ENCODE results near the gene NPHP3. TPM values are rescaled to one million over a fixed set of nuclear protein-coding genes. Genes with fewer than 3 reads are reported as not detected.
"Not testable (repeated sequence)": the region's sequence is repeated elsewhere in the genome, so short reads cannot be mapped to it uniquely, and the experiment has no call there.

The NPHP3 gene
- total RNA-seq, 1 donor from 2014 or later: 38.3 TPM

DNA sequence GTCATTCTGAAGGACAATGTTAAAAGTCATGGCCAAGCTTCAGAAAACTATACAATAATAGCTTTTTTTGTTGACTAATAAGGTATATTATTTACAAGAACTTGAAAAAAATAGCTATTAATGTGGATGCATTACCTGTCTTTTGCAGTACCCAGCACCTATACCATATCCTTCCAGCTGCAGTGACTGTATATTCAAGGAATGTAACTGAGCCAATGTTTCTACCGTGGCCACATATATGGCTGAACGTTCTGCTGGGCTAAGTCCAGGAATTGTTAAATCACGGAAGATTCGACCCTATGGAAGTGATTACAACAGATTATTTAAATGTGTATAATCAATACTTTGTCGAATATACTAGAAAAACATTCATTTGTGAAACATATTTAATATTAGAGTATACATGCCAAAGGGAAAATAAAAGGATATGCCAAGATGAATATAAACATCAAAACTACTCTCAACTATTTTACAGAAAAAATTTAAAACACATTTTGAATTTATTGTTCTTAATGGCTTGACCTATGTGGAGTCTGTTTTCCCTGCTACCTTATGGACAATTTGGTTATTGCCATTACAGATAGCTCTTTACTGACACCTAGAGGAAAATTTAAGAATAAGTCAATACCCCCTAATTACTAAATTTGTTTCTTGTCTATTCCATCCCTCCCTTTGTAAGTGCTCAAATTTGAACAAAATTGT is 80.2 kb downstream of the NPHP3 start:
- peak; percentile 53 for DNase-seq

DNA sequence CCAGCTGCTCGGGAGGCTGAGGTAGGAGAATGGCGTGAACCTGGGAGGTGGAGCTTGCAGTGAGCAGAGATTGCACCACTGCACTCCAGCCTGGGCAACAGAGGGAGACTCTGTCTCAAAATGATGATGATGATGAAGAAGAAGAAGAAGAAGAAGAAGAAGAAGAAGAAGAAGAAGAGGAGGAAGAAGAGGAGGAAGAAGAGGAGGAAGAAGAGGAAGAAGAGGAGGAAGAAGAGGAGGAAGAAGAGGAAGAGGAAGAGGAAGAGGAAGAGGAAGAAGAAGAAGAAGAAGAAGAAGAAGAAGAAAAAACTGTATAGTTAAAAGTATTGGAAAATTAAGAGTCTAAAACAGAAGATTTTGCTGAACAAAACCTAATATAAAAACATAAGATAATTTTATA is 80.8 kb downstream of the NPHP3 start:
- not testable (repeated sequence) for DNase-seq

DNA sequence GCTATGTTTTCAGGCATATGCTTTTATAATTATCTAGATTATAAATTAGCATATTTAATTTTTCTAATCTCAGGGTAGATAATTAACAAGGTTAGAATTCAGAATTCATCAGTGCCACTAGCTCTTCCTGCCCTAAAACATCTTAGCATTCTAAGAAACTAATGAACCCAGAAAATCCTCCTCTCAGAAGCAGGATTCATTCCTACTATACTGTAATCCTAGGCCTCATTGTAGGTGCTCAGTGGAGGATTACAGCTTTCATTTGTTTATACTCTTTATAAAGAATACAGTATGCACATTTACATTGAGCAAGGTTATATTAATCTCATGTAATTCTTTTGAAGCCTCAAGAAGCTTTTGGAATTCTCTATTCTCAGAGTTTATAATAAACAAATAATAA is 83.5 kb downstream of the NPHP3 start:
- DNase-seq: no peak

DNA sequence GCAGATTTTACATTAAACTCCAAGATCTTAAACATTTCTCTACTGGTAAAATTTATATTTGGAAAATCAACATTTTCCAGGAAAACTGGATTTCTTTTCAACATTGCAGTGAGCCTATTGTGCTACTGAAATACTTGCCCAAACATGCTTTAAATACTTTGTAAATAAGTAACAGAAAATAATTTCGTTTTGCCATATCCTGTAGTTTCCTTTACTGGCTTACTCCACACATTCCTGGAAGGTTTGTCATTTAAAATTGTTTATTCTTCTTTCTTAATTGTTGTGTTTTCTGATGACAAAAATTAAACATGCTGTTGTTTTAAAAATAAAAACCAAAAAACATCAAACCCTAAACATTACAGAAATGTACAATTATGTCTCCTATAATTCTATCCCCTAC is 84.6 kb downstream of the NPHP3 start:
- DNase-seq: no peak

DNA sequence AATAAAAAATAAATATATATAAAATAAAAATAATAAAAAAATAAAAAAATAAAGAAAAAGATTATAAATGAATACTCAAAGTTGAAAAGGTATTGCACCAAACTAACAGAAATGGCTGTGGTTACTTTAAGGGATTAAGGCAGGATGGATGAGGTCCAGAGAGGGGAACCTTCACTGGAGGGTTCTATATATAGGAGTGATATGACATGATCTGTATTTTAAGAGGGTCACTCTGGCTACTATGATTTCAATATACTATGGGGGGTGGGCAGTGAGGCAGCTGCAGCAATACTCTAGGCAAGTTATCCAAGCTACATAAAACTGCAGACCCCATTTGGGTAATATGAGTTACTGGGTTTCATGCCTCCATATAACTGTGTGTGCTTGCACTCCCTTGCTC is 87.2 kb downstream of the NPHP3 start:
- DNase-seq: no peak

Other genes starting within 250 kb of the NPHP3 start
- 41.2 TPM for gene ACKR4, start 125.1 kb downstream of the NPHP3 start, total RNA-seq
- gene ACAD11, start 62.6 kb downstream of the NPHP3 start, total RNA-seq: 40.4 TPM
- 48.1 TPM for gene UBA5, start 62.1 kb downstream of the NPHP3 start, total RNA-seq

All from skin of body (tissue), 2 donors.